GM21360 (cell line): Measurements from ENCODE around the gene KRTAP16-1.
"Not testable (repeated sequence)": the region's sequence is repeated elsewhere in the genome, so short reads cannot be mapped to it uniquely, and the experiment has no call there.

Source experiments
- ATAC-seq: cut with Tn5 transposase; IDR thresholded peaks from one replicate; pipeline ENCODE4 v1.9.1; 2021; ENCODE audit warnings: mild to moderate bottlenecking, moderate library complexity; ENCODE audit not compliant: unreplicated experiment

KRTAP16-1 gene

DNA sequence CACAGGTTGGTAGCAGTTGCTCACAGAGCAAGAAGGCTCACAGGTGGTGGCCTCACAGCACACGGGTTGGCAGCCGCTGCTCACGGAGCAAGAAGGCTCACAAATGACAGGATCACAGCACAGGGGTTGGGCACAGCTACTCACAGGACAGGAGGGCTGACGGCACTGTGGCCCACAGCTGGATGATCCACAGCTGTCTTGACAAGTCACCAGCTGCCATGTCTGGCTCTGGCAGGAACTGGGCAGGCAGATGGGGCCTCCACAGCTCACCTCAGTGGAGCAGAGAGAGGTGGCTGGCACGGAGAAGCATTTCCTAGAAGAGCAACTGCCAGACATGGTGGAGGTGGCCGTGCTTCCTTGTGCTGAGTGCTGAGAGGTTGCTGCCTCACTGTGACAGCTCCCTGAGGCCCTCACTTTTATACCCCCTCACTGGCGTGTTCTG, at the start of gene KRTAP16-1:
TSS of gene KRTAP16-1 (minus strand) at position 392 of the 442 bp plus-strand sequence. CDS start at position 336, 56 bp downstream.
- no peak for ATAC-seq

- no peak for ATAC-seq
Measured at GRCh38 chr17:41354536-41354935, 45.4 kb upstream of the KRTAP16-1 start.

DNA sequence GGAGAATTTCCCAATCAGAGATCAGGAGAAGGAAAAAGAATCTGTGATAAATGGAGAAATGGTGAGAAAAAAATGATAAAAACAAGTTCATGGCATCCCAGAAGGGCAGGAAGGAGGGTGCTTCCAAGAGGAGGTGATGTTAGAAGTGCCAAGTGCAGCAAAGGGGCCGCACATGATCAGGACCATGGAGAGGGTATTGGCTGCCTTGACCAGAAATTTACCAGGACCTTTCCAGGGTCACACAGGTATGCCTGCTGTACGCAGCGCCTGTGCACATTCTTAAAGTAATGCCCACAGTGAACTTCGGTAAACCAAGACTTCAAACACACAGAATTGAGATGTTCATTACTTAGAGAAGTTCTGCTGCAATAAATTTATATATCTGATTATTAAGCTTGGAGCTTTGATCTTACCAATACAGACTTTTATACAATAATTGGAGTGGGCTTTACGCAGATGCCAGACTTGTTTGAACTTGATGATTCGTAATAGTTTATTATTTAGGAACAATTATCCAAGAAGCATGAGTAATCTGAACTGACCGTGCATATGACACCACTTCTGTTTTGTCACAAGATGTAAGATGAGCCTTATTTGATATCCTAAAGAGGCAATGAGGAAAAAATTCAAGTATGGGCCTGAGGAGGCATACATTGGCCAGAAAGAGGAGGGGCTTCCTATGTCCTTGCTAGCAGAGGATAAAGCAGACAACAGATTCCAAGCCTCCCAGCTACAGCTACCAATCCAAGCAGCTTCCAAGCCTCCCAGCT, 43.7 kb upstream of the KRTAP16-1 start:
- ATAC-seq: no peak

- ATAC-seq: no peak
Measured at GRCh38 chr17:41351177-41351576, 42.1 kb upstream of the KRTAP16-1 start.

GRCh38 chr17:41350381-41350878, 41.3 kb upstream of the KRTAP16-1 start, which contains the start of gene KRT33A:
TSS of gene KRT33A (minus strand) at chr17:41350828. CDS start at chr17:41350767, 61 bp downstream.
- not testable (repeated sequence) for ATAC-seq

- no peak for ATAC-seq
Measured at GRCh38 chr17:41347869-41348760, 39.0 kb upstream of the KRTAP16-1 start.

- not testable (repeated sequence) for ATAC-seq
Measured at GRCh38 chr17:41346421-41346820, 37.3 kb upstream of the KRTAP16-1 start.

DNA sequence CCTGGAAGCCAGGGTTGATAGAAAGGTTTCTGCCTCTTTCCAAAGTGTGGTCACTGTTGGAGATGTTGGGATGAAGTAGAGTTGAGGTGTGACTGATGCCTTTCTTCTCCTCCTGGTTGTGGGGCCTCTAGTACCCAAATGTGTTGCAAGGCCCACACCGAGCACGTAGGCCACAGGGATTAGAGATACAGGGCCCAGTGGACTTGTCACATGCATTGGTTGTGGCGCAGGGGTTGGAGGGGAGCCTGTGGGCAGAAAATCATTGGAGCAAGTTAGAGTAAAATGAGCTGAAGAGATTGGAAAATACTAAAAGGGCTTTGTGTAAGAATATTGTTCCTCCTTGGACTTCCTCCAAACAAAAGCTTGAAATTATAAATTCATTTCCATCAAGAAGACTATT, 36.9 kb upstream of the KRTAP16-1 start:
- no peak for ATAC-seq

DNA sequence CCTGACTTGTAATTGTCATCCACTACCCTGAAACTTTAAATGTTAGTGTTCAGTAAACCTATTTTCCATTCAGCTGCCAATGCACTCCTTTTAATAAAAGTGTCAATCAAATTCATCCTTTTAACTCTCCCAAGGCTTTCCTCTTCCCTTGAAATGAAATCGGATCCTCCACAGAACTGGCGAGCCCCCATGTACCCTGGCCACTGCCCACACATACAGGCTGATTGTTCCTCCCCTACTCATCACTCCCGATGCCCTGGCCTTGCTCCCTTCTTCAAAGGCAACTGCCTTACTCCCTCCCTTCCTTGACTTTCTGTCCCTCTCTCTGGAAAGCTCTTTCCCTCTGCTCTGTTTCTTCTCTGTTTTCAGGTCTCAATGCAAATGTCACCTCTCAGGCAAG, 33.9 kb upstream of the KRTAP16-1 start:
- no peak for ATAC-seq

DNA sequence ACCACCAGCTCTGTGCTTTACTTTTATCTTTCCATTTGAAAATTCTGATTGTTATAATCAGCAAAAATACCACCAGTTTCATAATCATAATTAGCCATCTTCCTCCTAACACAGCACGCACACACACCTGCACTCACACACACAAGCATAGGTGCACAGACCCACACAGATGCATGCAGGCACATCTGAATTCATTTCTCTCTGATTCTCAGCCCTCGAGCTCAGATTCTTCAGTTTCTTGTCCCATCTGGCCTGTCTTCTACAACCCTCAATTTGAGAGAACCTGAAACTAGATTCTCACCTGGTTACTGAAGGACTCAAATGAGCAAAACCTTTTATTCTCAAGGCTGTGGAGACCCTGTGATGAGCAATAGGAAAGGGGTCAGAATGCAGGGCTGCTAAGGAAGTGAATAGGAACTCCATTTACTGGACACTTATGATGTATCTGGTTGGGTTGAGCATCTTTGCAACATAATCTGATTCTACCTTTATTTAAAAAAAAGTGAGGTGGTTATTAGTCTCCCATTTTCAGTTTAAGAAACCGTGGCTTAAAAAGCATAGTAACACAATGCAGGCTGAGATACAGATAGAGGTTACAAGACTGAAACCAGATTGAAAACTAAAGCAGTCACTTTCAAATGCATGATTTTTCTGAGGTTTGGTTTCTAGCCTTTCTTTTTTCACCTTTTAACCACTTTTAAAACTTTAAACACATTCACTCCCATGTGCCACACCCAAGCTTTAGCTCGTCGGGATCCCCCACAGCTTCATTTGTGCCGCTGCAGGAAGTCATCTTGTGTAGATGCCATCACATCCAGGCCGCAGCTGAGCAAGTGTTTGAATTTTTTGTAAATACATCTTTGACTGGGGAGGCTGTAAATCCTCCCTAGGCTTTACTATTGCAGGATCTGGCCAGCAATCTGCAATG, 32.1 kb upstream of the KRTAP16-1 start:
- ATAC-seq: no peak

GRCh38 chr17:41340494-41340893, 31.4 kb upstream of the KRTAP16-1 start:
- no peak for ATAC-seq

- ATAC-seq: no peak
Measured at GRCh38 chr17:41339571-41340172, 30.6 kb upstream of the KRTAP16-1 start.

- no peak for ATAC-seq
Measured at GRCh38 chr17:41338961-41339485, 29.9 kb upstream of the KRTAP16-1 start.

DNA sequence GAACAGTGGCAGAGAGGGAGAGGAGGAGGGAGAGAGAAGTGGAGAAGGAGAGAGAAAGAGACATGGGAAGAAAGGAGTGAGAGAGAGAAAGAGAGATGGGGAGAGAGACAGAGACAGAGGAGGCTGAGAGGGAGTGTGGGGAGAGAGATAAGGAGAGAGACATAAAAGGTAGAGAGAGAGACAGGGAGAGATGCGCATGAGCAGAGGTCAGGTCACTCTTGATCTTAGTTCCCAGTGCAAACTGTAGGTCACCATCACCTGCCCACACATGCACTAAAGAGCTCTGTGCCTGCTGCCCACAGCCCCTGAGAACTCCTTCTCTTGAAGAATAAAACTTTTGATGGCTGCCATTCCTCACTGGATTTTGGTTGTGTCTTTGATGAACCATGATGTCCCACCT, 26.6 kb upstream of the KRTAP16-1 start:
- ATAC-seq: no peak

DNA sequence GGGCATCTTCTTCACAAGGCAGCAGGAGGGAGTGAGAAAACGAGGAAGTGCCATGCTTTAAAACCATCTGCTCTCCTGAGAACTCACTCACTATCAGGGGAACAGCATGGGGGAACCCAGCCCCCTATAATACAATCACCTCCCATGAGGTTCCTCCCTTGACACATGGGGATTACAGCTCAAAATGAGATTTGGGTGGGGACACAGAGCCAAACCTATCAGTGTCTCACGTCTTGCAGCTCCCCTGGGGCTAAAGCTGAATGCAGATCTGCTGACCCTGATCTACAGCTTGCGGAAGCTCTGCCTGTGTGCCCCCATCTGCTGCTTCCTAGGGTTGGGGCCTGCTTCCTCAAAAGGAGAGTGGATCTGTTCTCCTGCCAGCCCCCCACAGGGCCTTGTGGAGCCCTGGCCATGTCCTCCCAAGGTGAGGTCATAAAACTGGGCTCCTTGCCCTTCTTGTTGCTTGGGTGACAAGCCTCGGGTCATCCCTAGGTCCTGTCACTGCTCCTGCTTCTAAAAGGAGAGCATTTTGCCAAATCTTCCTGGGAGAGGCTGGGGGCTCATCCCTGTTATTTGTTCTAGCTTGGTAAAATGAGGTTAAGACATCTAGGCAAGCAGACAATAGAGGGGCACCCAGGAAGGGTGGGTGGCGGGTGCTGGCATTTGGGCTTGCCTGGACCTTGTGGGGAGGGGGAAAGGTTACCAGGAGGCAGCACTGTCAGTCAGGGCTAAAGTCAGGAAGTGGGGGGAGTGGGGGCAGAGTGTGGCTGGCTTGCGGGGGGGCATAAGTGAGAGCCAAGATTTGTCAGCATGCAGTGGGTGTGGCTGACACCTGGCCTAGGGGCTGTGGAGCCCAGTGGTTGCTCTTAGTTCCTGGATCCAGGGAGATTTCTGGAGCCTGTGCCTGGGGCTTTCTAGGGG, 25.5 kb upstream of the KRTAP16-1 start:
- no peak for ATAC-seq

- ATAC-seq: no peak
Measured at GRCh38 chr17:41333836-41334235, 24.7 kb upstream of the KRTAP16-1 start.

- no peak for ATAC-seq
Measured at GRCh38 chr17:41333098-41333497, 24.0 kb upstream of the KRTAP16-1 start.

DNA sequence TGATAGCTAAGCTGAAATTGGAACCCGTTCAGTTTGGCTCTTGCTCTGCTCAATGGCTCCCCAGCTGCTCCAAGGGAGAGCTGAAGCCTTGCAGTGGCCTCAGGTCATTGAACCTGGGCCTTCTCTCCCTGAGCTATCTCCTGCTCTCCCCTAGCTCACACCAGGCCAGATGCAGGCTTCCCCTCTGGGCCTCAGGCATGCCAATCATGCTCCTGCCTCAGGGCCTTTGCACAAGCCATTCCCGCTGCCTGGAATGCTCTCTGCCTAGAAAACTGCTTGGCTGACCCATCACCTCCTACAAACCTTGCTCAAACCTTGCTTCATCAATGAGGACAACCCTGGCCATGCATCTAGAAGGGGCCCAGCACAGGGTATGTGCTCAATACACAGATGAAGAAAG, 23.1 kb upstream of the KRTAP16-1 start:
- ATAC-seq: no peak

DNA sequence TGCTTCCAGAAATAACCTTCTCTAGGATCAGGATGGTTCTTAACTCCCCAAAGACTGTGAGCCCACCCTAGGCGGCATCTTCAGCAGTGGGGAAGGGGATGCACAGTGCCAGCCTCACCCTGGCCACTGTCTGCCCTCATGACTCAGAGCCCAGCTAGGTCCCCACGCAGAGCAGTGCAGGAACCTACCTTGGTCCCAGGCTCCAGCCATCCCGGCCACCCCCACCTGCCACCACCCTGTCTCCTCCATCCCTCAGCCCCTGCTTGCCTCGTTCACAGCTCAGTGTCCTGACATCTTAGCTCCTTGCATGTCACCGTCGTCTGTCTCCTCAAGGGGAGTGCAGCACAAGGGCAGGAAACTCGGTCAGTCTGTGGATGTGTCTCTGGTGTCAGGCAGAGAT, 22.5 kb upstream of the KRTAP16-1 start:
- ATAC-seq: no peak
